ENCODE data around the gene KCNK6. TPM values are rescaled to one million over a fixed set of nuclear protein-coding genes. Genes with fewer than 3 reads are reported as not detected.

The KCNK6 gene
- total and polyA plus RNA-seq, 10 of the 15 experiments (the other 5 are each of a cell fraction or from before 2014, with no cell fraction given): 0.04 to 1.4 (median 1.1) TPM

DNA sequence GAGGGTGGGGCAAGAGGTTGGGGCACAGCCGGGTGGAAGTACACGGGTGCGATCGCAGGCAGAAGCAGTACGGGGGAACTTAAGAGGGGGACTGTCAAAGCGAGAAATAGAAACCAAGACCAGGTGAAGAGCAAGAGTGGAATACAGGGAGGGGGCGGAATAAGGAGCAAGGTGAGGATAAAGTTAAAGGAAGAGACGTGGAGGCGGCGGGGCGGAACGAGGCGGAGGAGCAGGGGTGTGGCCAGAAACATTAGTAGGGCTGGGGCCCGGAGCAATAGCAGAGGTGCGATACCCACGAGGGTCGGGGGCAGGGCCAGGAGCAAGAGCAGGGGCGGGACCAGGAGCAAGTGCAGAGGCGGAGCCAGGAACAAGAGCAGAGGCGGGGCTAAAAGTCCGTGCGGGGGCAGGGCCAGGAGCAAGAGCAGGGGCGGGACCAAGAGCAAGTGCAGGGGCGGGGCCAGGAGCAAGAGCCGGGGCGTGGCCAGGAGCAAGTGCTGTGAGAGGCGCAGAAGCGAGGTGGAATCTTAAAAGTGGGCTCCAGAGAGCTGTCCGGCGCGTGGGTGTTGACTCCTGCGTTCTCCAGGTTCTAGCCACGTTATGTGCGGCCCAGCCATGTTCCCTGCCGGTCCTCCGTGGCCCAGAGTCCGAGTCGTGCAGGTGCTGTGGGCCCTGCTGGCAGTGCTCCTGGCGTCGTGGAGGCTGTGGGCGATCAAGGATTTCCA, 17.2 kb downstream of the KCNK6 start:
- intact Hi-C loops (cut with micrococcal nuclease; ENCODE audit: unreplicated experiment) (no loop called here), in situ Hi-C loops (cut with MboI) (loop anchor here (5.0 kb wide), 1 partner anchor 36 kb away; the partner anchor contains the start of gene PSMD8)
- 13% methylated on average over 33 of the region's 41 CpGs for WGBS (ENCODE audit: insufficient coverage, insufficient replicate concordance, low lambda C conversion rate, missing lambda C conversion rate)
- Histone ChIP-seq H3K27ac (ENCODE audit: control insufficient read depth, insufficient read depth) (peak overlapping the region; percentile 91), H3K36me3 (ENCODE audit: control insufficient read depth in 2 of 2, insufficient read depth in 2 of 2, low read length in 1 of 2) (no peaks in the 10 kb centered on the region), H3K4me3 (peak overlapping the region; percentile 79), H3K9ac (ENCODE audit: control insufficient read depth, insufficient read depth, low read length) (peak overlapping the region; percentile 70), H3K79me2 (ENCODE audit: control insufficient read depth, insufficient read depth, low read length) (no peaks in the 10 kb centered on the region), H3K4me1 (ENCODE audit: control insufficient read depth, insufficient read depth, low read length) (peaks cover 3% of the 10 kb centered on the region; the same call in 1 of the 2 replicates), H3K27me3 (replicated peaks in 1 of 2; ENCODE audit: control insufficient read depth in 2 of 2, insufficient read depth in 2 of 2, low read length in 1 of 2) (no peaks in the 10 kb centered on the region), H3K4me2 (ENCODE audit: control insufficient read depth, insufficient read depth) (peak overlapping the region; percentile 95), H4K20me1 (ENCODE audit: control insufficient read depth, insufficient read depth) (no peaks in the 10 kb centered on the region), H2AFZ (ENCODE audit: control insufficient read depth, low read depth, low read length) (peak overlapping the region; percentile 96), H3K9me3 (replicated peaks; ENCODE audit: control insufficient read depth, insufficient read depth, low read length) (no peaks in the 10 kb centered on the region)
- ChIA-PET POLR2A (interaction anchor here (3.1 kb wide), 1 partner anchor 38 kb away, joined by 26 read pairs; the partner anchor contains the start of gene PSMD8), CTCF (interaction anchor here (0.9 to 5.3 kb wide), 6 partner anchors 37 to 434 kb away, joined by 3 to 74 read pairs (median 6); partner anchors contain the start of gene PSMD8), SMC1A (ENCODE audit: uncharacterized antibody, unreplicated experiment) (interaction anchor here (0.7 to 3.3 kb wide), 6 partner anchors 37 to 429 kb away, joined by 3 to 21 read pairs (median 6); partner anchors contain the start of genes PSMD8 and SIPA1L3), RAD21 (ENCODE audit: unreplicated experiment) (interaction anchor here (0.6 to 2.1 kb wide), 6 partner anchors 37 to 430 kb away, joined by 3 to 30 read pairs (median 6); partner anchors contain the start of genes FAM98C, PSMD8, SIPA1L3 and WDR87)
- FAIRE-seq: peak; percentile 97
- peak; percentile 77 for ATAC-seq
- no TSS peak for BruUV-seq (replicated peaks)
- peak; percentile 88 for DNase-seq (ENCODE audit: low read depth, low spot score)
- TF ChIP-seq, protein P1, sequence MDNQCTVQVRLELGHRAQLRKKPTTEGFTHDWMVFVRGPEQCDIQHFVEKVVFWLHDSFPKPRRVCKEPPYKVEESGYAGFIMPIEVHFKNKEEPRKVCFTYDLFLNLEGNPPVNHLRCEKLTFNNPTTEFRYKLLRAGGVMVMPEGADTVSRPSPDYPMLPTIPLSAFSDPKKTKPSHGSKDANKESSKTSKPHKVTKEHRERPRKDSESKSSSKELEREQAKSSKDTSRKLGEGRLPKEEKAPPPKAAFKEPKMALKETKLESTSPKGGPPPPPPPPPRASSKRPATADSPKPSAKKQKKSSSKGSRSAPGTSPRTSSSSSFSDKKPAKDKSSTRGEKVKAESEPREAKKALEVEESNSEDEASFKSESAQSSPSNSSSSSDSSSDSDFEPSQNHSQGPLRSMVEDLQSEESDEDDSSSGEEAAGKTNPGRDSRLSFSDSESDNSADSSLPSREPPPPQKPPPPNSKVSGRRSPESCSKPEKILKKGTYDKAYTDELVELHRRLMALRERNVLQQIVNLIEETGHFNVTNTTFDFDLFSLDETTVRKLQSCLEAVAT (IDR thresholded peaks at IDR 0.05): peak; percentile 70; the same call in 1 of the 2 replicates
- TF ChIP-seq BHLHE40 (IDR thresholded peaks at IDR 0.05; ENCODE audit: borderline replicate concordance in 1 of 2, low read depth in 2 of 2, low read length in 1 of 2): no peak
- TF ChIP-seq PAX5 (IDR thresholded peaks at IDR 0.05; ENCODE audit: borderline replicate concordance, low read depth, low read length): peak; percentile 85
- no peak for TF ChIP-seq CHD1 (IDR thresholded peaks at IDR 0.05; ENCODE audit: low read depth, low read length)
- TF ChIP-seq YBX1 (IDR thresholded peaks at IDR 0.05): no peak
- TF ChIP-seq IKZF1 (conservative IDR thresholded peaks at IDR 0.05): peak; percentile 10; the same call in 1 of the 2 replicates
- TF ChIP-seq NBN (IDR thresholded peaks at IDR 0.05): peak; percentile 88
- no peak for TF ChIP-seq SUPT20H (IDR thresholded peaks at IDR 0.05; ENCODE audit: borderline replicate concordance, control insufficient read depth, low read depth, low read length)
- no peak for TF ChIP-seq RB1 (IDR thresholded peaks at IDR 0.05; ENCODE audit: borderline replicate concordance)
- no peak for TF ChIP-seq SMAD5 (IDR thresholded peaks at IDR 0.05; ENCODE audit: low read depth)
- TF ChIP-seq BRCA1 (IDR thresholded peaks at IDR 0.05; ENCODE audit: low read depth, low read length): no peak
- TF ChIP-seq, protein P2, sequence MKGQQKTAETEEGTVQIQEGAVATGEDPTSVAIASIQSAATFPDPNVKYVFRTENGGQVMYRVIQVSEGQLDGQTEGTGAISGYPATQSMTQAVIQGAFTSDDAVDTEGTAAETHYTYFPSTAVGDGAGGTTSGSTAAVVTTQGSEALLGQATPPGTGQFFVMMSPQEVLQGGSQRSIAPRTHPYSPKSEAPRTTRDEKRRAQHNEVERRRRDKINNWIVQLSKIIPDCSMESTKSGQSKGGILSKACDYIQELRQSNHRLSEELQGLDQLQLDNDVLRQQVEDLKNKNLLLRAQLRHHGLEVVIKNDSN (IDR thresholded peaks at IDR 0.05; ENCODE audit: borderline replicate concordance, extremely low read length, insufficient read depth, low read depth, low read length): no peak
- no peak for TF ChIP-seq ASH2L (IDR thresholded peaks at IDR 0.05; ENCODE audit: borderline replicate concordance, low read depth)
- no peak for TF ChIP-seq SKIL (IDR thresholded peaks at IDR 0.05; ENCODE audit: low read depth, poor library complexity, severe bottlenecking)
- TF ChIP-seq MEF2B (IDR thresholded peaks at IDR 0.05; ENCODE audit: partially characterized antibody, poor library complexity, severe bottlenecking): no peak
- no peak for TF ChIP-seq ZNF217 (IDR thresholded peaks at IDR 0.05)
- no peak for TF ChIP-seq NFIC (IDR thresholded peaks at IDR 0.05; ENCODE audit: low read depth, low read length)
- TF ChIP-seq NFYA (IDR thresholded peaks at IDR 0.05; ENCODE audit: borderline replicate concordance, low read depth, low read length): no peak
- no peak for TF ChIP-seq HDAC2 (IDR thresholded peaks at IDR 0.05)
- peak; percentile 67; the same call in 1 of the 2 replicates for TF ChIP-seq ATF7 (IDR thresholded peaks at IDR 0.05; ENCODE audit: low read depth)
